Putamen (tissue), 1 donor: ENCODE results near the gene UBASH3A.

Experiments
- DNase-seq: peaks from one replicate; pipeline ENCODE4 v3.0.0-alpha.2; 2016; ENCODE audit warnings: low spot score

Gene UBASH3A

DNA sequence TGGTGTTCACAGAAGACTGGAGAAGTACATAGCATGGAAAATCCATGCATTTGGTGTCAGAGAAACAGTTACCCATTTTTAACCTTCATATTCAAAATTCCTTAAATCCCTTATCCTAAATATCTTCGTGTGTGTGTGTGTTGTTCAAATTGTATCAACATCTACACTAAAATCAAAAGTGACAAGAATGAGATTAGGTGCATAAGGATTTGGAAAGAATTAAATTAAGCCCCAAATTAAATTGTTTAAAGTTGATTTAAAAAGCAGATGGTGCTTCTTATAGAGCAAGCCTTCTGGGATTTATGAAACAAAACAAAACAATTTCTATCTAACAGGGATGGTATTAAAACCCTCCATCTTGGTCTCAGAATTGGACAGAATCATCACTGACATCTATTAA lies 87.6 kb downstream of the UBASH3A start:
- DNase-seq: no peak

DNA sequence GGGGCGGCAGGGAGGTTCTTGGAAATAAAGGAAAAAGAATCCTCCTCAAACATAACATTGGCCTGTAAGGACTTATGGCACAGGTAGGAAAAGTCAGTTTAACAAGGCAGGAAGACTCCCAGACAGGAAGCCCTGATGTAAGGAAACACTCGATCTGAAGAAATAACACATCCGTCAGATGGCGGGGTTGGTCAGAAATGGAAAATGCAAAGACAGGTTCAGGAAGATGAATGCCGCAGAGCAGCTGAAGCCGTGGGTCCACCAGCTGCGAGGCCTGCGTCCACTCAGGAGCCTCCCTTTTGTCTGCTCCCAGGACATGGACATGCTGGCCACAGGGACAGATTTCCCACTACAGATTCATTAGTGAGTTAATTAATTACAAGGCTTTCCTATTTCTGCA lies 88.5 kb downstream of the UBASH3A start:
- no peak for DNase-seq

DNA sequence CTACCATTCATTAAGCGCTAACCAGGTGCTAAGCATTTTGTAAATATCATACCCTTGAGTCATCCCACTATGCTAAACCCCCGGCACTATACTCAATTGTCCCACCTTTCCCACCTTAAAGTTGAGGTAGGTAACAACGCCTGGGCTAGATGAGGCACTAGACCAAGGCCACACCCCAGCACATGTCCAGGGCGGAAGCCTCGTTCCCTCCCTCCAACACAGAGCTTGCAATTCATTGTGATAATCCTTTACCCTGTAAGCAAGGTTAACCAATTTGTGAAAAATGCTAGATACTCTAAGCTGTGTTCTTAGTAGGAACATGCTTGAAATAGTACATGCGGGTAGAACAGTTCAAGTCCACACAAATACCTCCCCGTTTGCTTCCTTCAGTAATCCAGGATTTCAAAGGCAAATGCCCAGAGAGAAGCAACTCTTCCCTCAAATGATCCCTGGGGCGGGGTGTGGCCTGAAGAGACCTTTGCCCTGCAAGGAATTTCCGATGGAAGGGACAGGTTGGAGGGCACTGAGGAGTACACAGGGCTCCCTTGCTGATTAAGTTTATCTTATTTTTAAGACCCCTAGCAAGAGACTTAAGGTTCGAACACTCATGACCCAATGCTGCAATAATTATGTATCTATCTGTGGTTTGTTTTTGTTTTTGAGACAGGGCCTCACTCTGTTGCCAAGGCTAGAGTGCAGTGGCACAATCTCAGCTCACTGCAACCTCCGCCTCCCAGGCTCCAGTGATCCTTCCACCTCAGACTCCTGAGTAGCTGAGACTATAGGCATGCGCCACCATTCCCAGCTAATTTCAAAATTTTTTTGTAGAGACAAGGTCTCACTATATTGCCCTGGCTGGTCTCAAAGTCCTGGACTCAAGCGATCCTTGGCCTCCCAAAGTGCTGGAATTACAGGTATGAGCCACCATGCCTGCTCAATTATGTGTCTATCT lies 89.7 kb downstream of the UBASH3A start:
- no peak for DNase-seq

DNA sequence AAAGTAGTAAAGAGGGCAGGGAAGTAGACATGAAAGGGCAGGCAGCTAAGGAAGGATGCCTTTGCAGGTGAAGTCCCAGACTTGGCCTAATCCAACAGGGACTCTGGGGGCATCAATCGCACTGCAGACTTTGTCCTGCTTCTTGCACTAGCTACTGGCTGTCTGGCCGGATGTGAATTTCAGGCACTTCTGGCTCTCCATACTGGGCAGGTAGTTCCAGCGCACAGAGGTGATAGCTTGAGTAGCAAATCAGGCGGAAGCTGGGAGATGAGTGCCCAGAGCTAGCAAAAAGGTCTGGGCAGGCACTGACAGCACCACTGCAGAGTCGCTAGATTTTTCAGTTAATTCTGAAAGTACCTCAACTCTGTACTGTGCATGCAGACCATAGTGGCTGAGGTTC lies 91.3 kb downstream of the UBASH3A start:
- DNase-seq: no peak

DNA sequence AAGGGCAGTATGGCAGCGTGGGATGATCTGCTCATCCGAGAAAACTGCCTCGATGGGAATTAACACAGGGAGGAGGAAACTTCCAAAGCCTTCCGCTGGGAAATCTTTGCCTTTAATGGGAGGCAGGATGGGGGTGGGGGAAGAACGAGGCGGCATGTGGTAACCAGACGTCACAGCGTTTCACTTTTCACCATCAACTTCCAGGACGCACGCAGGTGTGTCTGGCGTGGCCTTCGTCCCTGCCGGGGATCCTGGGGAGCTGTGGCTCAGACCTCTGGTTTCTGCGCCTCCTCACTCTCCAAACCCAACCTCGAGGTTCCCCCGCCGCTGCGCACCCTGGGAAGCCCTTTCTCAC lies 92.0 kb downstream of the UBASH3A start:
- peak; percentile 70 for DNase-seq

DNA sequence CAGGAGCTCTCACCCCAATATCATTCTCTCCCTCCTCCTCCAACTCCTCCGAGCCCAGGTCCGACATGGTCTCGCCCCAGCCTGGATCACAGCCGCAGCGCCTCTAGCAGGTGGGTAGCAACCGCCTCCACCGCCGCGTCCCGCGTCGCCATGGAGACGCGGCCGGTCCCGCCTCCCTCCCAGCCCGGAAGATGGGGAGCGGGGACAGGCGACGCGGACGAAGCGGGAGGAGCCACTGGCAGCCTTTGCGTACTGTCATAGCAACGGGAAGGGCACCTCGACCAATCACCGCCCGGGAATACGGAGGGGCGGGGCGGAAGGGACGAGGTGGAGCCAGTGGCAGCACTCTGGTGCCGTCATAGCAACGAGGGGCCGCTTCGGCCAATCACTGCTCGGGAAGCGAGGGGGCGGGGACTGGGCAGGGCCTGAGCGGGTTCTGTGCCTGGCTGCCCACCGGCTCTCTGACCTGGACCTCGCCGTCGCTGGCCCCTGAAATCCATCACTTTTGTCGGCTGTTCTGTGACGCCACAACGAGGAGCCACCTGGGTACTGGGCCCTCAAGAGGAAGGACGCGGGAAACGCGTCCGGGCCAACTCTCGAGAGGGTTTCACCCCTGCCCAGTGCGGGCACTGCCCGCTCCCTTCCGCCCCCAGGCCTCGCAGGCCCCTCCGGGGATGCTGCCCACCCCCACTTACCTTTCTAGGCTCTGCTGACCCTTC lies 92.6 kb downstream of the UBASH3A start, which contains the start of gene RSPH1:
TSS of gene RSPH1 (minus strand) at position 105 of the 719 bp plus-strand sequence. CDS start at position 67, 38 bp downstream.
- peak; percentile 99 for DNase-seq

DNA sequence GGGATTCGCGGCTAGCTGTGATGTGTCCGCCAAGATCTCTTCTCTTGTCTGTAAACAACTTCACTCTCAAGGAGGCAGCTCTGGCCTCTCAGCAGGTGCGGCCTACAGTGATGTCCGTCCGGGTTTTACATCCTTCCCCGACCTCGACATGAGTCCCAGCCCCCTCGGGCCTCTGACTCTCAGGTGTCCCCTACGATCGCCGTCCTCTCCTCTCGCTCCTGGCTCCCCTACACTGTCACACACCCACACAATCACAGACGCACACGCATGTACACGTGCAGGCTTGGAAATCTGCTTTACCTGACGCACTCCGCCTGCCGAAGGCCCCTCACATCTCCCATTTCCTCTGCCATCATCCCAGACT lies 93.1 kb downstream of the UBASH3A start:
- peak; percentile 63 for DNase-seq
